Neural cell (in vitro differentiated cells): ENCODE data around the gene ADGRG1. TPM values are rescaled to one million over a fixed set of nuclear protein-coding genes. Genes with fewer than 3 reads are reported as not detected.

ENCODE experiments used
- H2AFZ ChIP-seq: fragments of 200-600, 300-800 bp; sonication (generic), shearing (Covaris generic); 2 replicates; pipeline ENCODE4 v1.6.0; 2014; ENCODE audit warnings: low read depth, mild to moderate bottlenecking, antibody characterized with exemption, low read length, moderate library complexity
- H3F3A ChIP-seq: fragments of 200-600 bp; shearing (Covaris generic); 2 replicates; pipeline ENCODE4 v1.6.1; 2016; ENCODE audit warnings: mild to moderate bottlenecking, moderate library complexity, mixed read lengths, antibody characterized with exemption, low read length; ENCODE audit not compliant: insufficient read depth, poor library complexity, severe bottlenecking
- H3K27ac ChIP-seq: fragments of 200-600, 300-800 bp; sonication (generic), shearing (Covaris generic); 2 replicates; pipeline ENCODE4 v1.5.1; 2014; ENCODE audit warnings: mild to moderate bottlenecking, low read length, moderate library complexity
- H3K27me3 ChIP-seq: fragments of 300-800, 200-600 bp; sonication (generic), shearing (Covaris generic); 2 replicates; pipeline ENCODE4 v1.6.0; 2014; ENCODE audit warnings: mild to moderate bottlenecking, low read depth, low read length, moderate library complexity; ENCODE audit not compliant: insufficient read depth
- H3K36me3 ChIP-seq: fragments of 300-800, 200-600 bp; sonication (generic), shearing (Covaris generic); 2 replicates; pipeline ENCODE4 v1.5.1; 2014; ENCODE audit warnings: mild to moderate bottlenecking, antibody characterized with exemption, low read length, moderate library complexity; ENCODE audit not compliant: insufficient read depth
- H3K4me2 ChIP-seq: fragments of 300-800, 200-600 bp; sonication (generic), shearing (Covaris generic); 2 replicates; pipeline ENCODE4 v1.6.0; 2014; ENCODE audit warnings: mild to moderate bottlenecking, low read length
- H3K4me3 ChIP-seq: fragments of 300-800, 200-600 bp; sonication (generic), shearing (Covaris generic); 2 replicates; pipeline ENCODE4 v1.5.1; 2014; ENCODE audit warnings: mild to moderate bottlenecking, low read length, moderate library complexity
- H3K79me2 ChIP-seq: fragments of 200-600 bp; shearing (Covaris generic); replicated peaks from 2 replicates; pipeline ENCODE4 v1.6.0; 2014; ENCODE audit warnings: mild to moderate bottlenecking, low read length, moderate library complexity; ENCODE audit not compliant: insufficient read depth
- H3K9ac ChIP-seq: fragments of 300-800, 200-600 bp; sonication (generic), shearing (Covaris generic); 2 replicates; pipeline ENCODE4 v1.6.1; 2016; ENCODE audit warnings: mild to moderate bottlenecking, low read length, mixed read lengths
- H3K9me2 ChIP-seq: fragments of 200-600 bp; shearing (Covaris generic); 2 replicates; pipeline ENCODE4 v1.6.1; 2016; ENCODE audit warnings: mild to moderate bottlenecking, low read length, mixed read lengths; ENCODE audit not compliant: insufficient read depth
- H3K9me3 ChIP-seq: fragments of 200-600, 300-800 bp; sonication (generic), shearing (Covaris generic); 2 replicates; pipeline ENCODE4 v1.6.1; 2016; ENCODE audit warnings: mild to moderate bottlenecking, mixed run types, low read length, moderate library complexity, mixed read lengths
- H4K20me1 ChIP-seq: fragments of 200-600 bp; shearing (Covaris generic); 2 replicates; pipeline ENCODE4 v1.6.1; 2016; ENCODE audit warnings: mild to moderate bottlenecking, mixed run types; ENCODE audit not compliant: insufficient read depth
- EZH2 ChIP-seq: fragments of 200-600, 300-800 bp; shearing (Covaris generic), sonication (generic); IDR thresholded peaks from 2 replicates; pipeline ENCODE4 v1.6.1; 2014; ENCODE audit warnings: antibody characterized with exemption, low read length, borderline replicate concordance, mild to moderate bottlenecking; ENCODE audit not compliant: insufficient read depth, poor library complexity, severe bottlenecking
- MXI1 ChIP-seq: fragments of 450-650 bp; conservative IDR thresholded peaks from 2 replicates; pipeline ENCODE4 v1.6.1; 2014; ENCODE audit warnings: antibody characterized with exemption, mild to moderate bottlenecking; ENCODE audit not compliant: poor library complexity, severe bottlenecking
- POLR2AphosphoS5 ChIP-seq: IDR thresholded peaks from 2 replicates; pipeline ENCODE4 v1.6.1; 2012
- SMC3 ChIP-seq: fragments of 450-650 bp; conservative IDR thresholded peaks from 2 replicates; pipeline ENCODE4 v1.6.1; 2014; ENCODE audit warnings: antibody characterized with exemption, mild to moderate bottlenecking, moderate library complexity; ENCODE audit not compliant: poor library complexity
- TAF1 ChIP-seq: IDR thresholded peaks from 2 replicates; pipeline ENCODE4 v1.6.1; 2012; ENCODE audit warnings: low read depth
- polyA plus RNA-seq: library from polyadenylated mRNA; depleted of rRNA; stranded (reverse); fragments of >200 nt; gene quantifications from 2 replicates; pipeline ENCODE4 v1.2.3, GENCODE V29; 2014
- TF ChIP-seq, protein P1 (sequence below): IDR thresholded peaks from 2 replicates; pipeline ENCODE4 v1.6.1; 2012; ENCODE audit warnings: borderline replicate concordance
- TF ChIP-seq, protein P2 (sequence below): fragments of 450-650 bp; IDR thresholded peaks from 2 replicates; pipeline ENCODE4 v1.5.1; 2014; ENCODE audit warnings: antibody characterized with exemption, mild to moderate bottlenecking, moderate library complexity; ENCODE audit not compliant: poor library complexity, severe bottlenecking

The ADGRG1 gene
- polyA plus RNA-seq, 1 donor from 2014 or later: 86.8 TPM

DNA sequence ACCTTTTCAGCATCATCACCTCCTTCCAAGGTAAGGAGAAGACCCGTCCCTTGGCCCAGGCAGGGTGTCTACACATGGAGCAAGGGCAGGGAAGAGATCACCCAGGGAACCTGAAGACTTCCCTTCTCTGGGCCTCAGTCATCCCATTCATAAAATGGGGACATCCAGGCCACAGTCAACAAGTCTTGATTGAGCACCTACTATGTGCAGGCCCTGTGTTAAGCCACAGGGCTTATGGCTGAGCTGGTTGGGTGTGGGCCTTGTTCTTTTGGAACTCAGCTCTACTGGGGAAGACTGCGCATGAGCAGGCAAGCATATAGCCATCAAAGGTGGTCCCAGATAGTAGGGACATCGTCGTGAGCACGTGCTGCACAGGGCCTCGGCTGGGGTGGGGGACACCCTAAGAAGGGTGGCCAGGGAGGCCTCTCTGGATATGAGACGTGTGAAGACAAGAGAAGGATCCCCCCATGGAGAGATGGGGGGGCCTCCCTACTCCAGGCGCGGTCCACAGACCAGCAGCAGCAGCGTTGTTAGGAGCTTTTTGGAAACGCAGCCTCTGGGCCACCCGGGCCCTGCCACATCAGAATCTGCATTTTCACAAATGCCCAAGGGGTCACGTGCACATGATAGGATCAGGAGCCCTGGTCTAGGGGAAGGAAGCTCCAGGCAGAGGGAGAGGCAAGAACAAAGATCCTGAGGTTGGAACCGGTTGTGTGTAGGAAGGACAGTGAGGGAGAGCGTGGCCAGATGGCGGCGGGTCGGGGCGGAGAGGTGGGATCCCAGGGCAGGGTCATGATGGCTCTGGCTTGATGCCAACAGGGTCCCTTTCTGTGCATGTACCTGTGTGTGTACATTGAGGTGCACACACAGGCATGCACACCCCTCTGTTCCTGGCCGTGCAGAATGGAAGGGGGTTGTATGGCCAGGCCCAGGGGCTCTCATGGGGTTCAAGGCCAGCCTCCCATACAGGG, 33.8 kb downstream of the ADGRG1 start:
- no peak overlapping the region for H3K9ac ChIP-seq
- no peak overlapping the region for H3K27ac ChIP-seq
- no peaks in the 10 kb centered on the region for H3K79me2 ChIP-seq
- TF ChIP-seq, protein P1, sequence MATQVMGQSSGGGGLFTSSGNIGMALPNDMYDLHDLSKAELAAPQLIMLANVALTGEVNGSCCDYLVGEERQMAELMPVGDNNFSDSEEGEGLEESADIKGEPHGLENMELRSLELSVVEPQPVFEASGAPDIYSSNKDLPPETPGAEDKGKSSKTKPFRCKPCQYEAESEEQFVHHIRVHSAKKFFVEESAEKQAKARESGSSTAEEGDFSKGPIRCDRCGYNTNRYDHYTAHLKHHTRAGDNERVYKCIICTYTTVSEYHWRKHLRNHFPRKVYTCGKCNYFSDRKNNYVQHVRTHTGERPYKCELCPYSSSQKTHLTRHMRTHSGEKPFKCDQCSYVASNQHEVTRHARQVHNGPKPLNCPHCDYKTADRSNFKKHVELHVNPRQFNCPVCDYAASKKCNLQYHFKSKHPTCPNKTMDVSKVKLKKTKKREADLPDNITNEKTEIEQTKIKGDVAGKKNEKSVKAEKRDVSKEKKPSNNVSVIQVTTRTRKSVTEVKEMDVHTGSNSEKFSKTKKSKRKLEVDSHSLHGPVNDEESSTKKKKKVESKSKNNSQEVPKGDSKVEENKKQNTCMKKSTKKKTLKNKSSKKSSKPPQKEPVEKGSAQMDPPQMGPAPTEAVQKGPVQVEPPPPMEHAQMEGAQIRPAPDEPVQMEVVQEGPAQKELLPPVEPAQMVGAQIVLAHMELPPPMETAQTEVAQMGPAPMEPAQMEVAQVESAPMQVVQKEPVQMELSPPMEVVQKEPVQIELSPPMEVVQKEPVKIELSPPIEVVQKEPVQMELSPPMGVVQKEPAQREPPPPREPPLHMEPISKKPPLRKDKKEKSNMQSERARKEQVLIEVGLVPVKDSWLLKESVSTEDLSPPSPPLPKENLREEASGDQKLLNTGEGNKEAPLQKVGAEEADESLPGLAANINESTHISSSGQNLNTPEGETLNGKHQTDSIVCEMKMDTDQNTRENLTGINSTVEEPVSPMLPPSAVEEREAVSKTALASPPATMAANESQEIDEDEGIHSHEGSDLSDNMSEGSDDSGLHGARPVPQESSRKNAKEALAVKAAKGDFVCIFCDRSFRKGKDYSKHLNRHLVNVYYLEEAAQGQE: no peak
- TF ChIP-seq TAF1: no peak
- TF ChIP-seq MXI1: no peak
- no peak for TF ChIP-seq EZH2
- TF ChIP-seq, protein P2, sequence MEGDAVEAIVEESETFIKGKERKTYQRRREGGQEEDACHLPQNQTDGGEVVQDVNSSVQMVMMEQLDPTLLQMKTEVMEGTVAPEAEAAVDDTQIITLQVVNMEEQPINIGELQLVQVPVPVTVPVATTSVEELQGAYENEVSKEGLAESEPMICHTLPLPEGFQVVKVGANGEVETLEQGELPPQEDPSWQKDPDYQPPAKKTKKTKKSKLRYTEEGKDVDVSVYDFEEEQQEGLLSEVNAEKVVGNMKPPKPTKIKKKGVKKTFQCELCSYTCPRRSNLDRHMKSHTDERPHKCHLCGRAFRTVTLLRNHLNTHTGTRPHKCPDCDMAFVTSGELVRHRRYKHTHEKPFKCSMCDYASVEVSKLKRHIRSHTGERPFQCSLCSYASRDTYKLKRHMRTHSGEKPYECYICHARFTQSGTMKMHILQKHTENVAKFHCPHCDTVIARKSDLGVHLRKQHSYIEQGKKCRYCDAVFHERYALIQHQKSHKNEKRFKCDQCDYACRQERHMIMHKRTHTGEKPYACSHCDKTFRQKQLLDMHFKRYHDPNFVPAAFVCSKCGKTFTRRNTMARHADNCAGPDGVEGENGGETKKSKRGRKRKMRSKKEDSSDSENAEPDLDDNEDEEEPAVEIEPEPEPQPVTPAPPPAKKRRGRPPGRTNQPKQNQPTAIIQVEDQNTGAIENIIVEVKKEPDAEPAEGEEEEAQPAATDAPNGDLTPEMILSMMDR: no peak
- H3K36me3 ChIP-seq: peaks cover 27% of the 10 kb centered on the region
- no peak overlapping the region for H3K4me3 ChIP-seq
- H3K4me2 ChIP-seq: no peak overlapping the region
- H4K20me1 ChIP-seq: no peaks in the 10 kb centered on the region
- no peaks in the 10 kb centered on the region for H3K9me2 ChIP-seq
- H3K27me3 ChIP-seq: no peaks in the 10 kb centered on the region
- no peak overlapping the region for H2AFZ ChIP-seq
- H3F3A ChIP-seq: no peaks in the 10 kb centered on the region
- no peaks in the 10 kb centered on the region for H3K9me3 ChIP-seq

DNA sequence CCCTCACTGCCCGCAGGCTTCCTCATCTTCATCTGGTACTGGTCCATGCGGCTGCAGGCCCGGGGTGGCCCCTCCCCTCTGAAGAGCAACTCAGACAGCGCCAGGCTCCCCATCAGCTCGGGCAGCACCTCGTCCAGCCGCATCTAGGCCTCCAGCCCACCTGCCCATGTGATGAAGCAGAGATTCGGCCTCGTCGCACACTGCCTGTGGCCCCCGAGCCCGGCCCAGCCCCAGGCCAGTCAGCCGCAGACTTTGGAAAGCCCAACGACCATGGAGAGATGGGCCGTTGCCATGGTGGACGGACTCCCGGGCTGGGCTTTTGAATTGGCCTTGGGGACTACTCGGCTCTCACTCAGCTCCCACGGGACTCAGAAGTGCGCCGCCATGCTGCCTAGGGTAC, 35.0 kb downstream of the ADGRG1 start:
- no peak overlapping the region for H3K27ac ChIP-seq
- H3K36me3 ChIP-seq: peaks cover 22% of the 10 kb centered on the region
- H3K9me3 ChIP-seq: no peaks in the 10 kb centered on the region
- H4K20me1 ChIP-seq: no peaks in the 10 kb centered on the region
- H3K9me2 ChIP-seq: no peaks in the 10 kb centered on the region
- no peaks in the 10 kb centered on the region for H3K79me2 ChIP-seq
- H3F3A ChIP-seq: no peaks in the 10 kb centered on the region
- no peak overlapping the region for H3K9ac ChIP-seq
- H3K4me3 ChIP-seq: no peak overlapping the region
- H3K27me3 ChIP-seq: no peaks in the 10 kb centered on the region
- no peak for TF ChIP-seq EZH2
- peak; percentile 5 for TF ChIP-seq POLR2AphosphoS5
- TF ChIP-seq SMC3: no peak
- no peak overlapping the region for H2AFZ ChIP-seq
- H3K4me2 ChIP-seq: no peak overlapping the region
